Fibroblast of the conjunctiva (primary cell): ENCODE measurements around the gene ACTR3C.

Experiments
- DNase-seq: peaks from one replicate; pipeline ENCODE4 v3.0.0-alpha.2; 2010; ENCODE audit warnings: low read depth

Gene ACTR3C

DNA sequence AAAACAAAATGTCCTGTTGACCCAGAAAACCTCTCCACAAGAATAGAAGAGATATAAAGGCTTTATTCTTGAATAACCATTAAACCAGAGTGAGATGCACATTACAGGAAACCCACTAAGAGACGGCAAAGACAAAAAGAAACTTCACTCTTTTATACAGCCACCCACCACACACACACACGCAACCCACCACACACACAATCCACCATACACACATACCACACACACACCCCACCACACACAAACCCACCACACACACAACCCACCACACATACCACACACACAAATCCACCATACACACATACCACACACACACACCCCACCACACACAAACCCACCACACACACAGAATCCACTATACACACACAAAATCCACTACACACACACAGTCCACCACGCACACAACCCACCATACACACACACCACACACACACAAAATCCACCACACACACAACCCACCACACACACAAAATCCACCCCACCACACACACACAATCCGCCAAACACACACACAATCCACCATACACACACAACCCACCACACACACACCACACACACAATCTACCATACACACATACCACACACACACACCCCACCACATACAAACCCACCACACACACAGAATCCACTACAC, 35.8 kb upstream of the ACTR3C start:
- no peak for DNase-seq

DNA sequence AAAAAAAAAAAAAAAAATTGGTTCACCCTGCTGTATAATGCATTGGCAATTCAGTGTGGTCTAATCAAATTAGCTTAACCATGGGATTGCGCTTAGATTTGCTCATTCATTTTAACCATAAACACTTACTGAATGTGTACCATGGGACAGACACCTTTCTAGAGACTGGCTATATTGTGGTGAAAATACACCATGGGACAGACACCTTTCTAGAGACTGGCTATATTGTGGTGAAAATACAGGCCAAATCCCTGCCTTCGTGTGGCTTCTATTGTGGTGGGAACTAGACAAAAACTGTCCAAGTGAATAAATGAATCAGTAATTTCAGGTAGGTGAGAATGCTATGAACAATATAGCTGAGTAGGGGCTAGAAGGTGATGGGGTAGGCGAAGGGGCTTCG, 35.1 kb upstream of the ACTR3C start:
- no peak for DNase-seq

DNA sequence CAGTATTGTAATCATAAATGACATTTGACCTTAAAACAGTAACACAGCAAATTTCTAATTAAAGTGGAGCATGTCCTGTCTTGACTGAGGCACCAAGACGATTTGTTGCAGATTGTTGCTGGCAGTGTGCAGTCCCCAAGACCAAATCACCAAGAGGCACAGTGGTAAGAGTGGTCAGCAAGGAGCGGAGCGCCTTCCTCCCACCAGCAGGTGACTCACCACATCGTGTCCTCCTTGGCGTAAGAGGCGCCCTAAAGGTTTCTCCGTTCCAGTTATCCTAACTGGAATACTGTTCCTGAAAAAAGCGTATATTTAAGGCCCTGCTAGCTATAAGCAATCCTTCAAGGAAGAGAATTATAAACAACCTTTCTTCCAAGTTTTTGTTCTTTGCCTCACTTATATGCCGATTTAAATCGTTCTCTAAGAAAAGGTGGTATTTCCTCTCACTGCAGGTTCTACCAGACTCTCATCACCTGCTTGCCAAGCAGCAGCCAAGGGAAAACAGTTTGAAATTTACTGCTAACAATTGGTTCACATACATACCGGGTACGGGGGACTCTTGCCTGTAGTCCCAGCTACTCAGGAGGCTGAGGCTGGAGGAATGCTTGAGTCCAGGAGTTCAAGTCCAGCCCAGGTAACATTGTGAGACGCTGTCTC, 34.6 kb upstream of the ACTR3C start:
- no peak for DNase-seq

DNA sequence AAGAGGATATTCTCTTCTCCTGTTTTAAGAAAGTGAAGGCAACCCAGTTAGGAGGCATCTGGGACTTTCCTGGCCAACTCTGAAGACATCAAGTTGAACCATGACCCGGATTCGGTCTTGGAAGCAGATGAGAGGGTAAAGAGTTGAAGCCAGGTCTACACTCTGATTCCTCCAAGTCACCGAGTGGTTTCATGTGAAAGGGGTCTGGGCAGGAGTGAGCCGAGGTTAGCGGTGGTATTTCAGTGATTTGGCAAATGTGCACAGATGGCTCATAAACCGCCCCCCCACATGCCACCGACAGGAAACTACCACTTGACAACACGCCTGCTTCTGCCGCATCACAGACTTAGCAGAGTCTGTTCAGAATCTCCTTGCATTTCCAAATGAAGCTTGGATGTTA, 33.9 kb upstream of the ACTR3C start:
- DNase-seq: no peak

DNA sequence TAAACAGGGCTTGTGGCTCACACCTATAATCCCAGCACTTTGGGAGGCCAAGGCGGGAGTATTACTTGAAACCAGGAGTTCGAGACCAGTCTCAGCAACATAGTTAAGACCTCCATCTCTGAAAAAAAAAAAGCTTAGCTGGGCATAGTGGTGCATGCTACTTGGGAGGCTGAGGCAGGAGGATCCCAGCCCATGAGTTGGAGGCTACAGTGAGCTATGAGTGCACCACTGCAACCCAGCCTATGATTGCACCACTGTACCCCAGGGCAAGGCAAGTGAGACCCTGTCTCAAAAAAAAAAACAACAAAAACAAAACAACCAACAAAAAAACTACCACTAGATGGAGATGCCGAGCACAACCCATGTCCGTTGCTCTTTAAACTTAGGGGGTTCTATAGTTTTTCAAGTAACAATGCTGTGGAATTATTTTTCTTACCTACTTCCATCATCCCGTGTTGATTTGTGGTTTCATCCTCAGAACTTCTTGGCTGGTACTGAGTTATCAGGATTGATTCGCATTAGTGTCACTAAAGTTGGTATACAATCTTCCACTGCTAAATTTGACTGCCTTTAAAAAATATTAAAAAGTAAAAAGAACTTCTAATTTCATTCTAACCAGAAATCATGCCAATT, 33.0 kb upstream of the ACTR3C start:
- no peak for DNase-seq

DNA sequence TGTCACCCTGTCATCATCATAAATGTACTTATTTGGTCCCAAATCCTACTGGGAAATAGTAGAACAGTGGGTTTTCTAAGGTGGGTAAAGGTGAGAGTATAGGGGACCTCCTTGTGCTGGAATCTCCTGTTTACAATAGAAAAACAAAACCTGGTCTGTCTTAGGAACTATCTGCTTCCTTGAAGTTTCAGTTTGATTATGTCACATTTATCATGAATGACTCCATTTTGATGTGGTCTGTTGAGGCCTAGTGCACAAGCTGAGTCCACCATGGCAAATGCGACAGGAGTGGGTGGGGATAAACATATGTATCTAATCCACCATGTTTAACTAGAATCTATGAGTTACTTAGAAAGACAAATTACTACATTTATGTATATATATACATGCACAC, 32.3 kb upstream of the ACTR3C start:
- no peak for DNase-seq

DNA sequence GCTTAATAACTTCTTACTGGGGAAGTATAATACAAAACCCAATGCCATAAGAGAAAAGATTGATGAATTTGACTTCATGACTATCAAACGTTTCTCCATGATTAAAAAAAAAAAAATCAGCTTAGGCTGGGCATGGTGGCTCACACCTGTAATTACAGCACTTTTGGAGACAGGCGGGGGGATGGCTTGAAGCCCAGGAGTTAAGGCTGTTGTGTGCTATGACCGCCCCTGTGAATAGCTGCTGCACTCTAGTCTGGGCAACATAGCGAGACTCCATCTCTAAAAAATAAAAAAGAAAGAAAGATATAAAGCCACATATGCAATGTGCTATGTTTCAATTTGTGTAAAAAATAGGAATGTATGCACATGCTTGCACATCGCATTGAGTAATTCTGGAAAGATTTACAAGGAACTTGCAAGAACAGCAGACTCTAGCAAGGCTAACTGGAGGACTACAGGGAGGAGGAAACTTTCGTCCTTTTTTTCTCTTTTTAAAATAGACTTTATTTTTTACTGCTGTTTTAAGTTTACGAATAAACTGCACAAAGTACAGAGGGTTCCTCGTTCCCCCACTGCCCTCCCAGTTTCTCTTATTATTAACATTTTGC, 28.3 kb upstream of the ACTR3C start:
- DNase-seq: no peak

DNA sequence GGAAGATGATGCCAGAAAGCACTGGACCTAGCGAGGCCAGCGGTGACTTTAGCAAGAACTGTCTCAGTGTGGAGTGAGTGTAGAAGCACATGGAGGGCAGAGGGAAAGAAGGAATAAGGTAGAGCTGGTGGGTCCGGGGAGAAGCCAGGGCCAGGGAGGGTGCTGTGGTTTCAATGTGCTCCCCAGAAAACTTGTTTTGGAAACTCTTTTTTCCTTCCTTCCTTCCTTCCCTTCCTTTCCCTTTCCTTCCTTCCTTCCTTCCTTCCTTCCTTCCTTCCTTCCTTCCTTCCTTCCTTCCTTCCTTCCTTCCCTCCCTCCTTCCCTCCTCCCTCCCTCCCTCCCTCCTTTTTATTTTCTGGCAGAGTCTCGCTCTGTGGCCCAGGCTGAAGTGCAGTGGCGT, 23.6 kb upstream of the ACTR3C start:
- DNase-seq: no peak

DNA sequence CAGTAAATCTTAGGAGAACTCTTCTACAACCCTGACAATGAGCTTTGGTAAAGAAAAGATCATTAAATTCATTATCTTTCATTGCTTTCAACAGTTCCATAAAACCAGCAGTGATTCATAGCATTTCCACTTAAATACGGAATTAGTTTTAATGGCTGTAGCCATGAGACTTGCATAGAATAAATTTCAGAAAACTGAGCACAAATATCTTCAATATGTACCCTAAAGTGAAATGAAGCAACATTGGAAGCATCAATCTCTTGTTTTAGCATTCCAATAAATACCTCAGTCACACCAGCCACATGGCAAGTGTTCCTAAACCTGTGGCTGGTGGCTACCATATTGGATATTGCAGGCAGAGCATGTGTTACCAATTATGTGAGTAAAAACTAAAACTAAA, 21.7 kb upstream of the ACTR3C start:
- DNase-seq: no peak

DNA sequence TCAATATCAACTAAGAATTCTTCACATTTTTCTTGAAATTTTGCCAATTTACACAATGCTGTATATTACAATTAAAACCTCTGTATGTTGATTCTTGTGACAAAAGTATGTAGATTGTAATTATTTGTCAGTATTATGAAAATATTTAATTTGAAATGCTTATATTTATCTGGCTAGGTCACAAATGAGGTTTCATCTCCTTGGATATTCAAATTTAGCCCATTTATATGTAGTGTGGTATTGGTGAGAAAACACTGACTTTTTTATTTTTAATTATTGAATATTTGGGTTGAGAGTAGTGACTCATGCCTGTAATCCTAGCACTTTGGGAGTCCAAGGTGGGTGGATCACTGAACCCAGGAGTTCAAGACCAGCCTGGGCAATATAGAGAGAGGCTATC, 21.0 kb upstream of the ACTR3C start:
- no peak for DNase-seq

DNA sequence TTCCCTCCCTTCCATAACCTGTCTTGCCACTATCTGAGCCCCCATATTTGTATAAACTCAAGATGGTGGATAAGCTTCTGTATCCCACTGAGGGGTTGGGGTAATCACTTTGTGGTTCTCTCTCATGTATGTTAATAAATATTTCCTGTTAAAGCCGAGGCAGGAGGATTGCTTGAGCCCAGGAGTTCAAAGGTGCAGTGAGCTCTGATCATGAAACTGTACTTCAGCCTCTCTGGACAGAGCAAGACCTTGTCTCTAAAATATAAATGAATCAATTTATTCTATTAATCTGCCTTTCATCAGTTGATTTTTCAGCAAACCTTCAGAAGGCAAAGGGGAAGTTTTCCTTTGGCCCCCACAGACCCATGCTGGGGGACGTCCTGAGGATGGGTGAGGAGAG, 19.9 kb upstream of the ACTR3C start:
- no peak for DNase-seq

DNA sequence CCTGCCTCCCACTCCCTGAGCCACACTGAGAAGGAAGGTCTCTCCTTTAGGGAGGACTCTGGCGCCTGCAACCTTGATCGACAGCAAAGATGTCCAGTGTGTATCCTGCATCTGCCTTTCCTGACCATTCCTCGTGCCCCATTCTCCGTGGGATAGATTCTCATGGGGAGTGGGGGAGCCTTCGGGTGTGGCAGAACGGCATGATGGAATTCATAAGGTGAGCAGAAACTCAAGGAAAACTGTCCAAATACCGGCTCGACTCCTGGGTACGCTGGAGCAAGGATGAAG, 18.7 kb upstream of the ACTR3C start:
- no peak for DNase-seq

DNA sequence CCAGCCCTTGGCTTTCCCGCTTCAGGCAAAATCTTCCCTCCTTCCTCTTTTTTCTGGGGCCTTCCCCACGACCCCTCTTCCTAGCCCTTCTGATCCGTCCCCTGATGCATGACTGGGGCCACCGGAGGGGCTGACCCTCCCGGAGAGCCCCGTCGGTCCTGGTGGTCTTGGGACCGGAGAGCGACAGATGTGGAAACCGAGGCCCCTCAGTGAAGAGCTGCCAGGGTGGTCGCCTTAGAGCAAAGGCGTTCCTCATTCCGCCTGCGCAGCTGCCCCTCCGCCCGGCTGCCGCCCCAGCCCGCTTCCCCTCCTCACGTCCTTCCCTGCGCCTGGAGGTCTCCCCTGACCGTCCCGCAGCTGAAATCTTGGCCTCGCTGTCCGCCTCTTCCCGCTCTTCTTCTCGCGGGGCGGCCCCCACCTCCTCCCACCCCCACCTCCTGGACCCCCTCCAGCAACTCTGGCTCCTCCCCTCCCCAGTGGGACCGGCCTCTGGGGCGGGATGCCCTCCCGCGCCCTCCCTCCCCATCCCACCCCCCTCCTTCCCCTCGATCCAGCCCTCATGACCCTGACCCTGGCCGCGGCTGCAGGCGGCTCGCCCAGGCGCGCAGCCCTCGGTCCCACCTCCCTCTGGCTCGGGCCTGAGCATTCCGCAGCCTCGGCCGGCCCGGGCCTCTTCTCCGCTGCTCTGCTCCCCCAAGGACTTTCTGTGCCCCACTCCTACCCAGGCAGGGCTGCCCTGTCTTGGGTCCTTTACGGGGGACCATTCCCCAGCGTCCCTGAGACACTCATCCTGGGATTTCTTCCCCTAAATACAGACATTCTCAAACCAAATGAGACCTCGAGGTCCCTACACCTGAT, 18.1 kb upstream of the ACTR3C start, which contains the start of gene RARRES2:
RARRES2 (minus strand) TSS at position 367 of the 858 bp plus-strand sequence. CDS start 1,020 bp downstream, outside the sequence.
- DNase-seq: no peak

DNA sequence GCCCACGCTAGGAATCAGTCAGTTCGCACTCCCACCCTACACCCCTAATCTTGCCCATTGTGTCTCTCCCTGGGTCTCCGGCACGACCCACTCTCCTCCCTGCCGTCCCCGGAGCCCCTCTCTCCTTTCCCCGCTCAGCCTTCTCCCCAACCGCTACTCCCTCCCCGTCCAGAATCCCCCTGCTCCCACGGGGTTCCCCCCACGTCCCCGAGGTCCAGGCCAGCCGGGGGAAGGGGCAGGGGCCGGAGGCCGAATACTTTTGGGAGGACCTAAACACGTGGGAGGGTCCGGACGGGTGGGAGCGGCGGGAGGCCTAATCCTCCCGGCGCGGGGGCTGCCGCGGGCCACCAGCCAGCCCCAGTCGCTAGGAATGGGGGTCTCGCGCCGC, 17.5 kb upstream of the ACTR3C start:
- DNase-seq: no peak

DNA sequence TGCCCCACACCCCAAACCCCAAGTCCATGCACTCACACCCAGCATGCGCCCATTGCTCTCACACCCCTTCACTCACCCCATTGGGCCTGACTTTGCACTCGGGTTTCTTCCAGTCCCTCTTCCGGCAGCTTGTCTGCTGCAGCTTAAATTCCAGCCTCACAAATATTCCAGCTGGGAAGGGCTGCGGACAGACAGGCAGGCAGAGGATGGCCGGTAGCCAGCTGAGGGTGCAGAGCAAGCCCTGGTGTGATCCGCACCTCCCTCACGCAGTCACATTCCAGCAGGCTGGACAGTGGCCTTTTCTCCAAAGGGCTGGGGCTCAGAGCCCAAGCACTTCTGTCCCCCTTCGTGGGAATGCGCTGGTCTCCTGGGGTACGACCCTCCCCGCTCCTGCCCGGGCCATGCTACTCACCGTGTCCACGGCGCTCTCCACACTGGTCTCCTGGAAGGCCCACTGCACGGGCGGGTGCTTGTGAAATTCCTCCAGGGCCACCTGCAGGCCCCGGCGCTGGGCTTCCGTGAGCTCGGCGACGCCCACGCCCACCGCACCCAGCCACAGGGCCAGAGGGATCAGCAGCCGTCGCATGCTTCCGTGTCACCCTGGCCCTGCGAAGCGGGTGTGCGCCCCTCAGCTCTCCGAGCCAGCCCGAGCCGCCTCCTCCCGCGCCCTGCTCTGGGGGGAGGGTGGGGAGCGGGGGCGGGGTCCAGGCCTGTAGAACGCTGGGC, 16.8 kb upstream of the ACTR3C start:
- DNase-seq: no peak

DNA sequence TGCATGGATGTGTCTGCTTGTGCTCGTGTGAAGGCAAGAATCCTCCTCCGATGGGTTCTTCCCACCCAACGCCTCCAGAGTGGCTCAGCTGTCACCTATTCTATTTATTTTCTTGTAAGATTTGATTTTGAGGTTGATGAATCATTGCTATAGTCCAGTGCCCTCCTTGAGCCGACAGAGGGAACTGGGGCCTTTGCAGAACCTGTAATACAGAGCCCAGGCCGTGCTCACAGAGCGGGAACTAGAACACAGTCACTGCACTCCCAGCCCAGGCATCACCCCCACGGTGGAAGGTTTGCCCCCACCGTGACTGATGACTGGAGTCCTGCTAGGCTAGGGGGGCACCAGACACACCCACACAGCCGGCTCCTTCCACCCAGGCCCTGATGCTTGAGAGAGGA, 16.1 kb upstream of the ACTR3C start:
- DNase-seq: no peak

DNA sequence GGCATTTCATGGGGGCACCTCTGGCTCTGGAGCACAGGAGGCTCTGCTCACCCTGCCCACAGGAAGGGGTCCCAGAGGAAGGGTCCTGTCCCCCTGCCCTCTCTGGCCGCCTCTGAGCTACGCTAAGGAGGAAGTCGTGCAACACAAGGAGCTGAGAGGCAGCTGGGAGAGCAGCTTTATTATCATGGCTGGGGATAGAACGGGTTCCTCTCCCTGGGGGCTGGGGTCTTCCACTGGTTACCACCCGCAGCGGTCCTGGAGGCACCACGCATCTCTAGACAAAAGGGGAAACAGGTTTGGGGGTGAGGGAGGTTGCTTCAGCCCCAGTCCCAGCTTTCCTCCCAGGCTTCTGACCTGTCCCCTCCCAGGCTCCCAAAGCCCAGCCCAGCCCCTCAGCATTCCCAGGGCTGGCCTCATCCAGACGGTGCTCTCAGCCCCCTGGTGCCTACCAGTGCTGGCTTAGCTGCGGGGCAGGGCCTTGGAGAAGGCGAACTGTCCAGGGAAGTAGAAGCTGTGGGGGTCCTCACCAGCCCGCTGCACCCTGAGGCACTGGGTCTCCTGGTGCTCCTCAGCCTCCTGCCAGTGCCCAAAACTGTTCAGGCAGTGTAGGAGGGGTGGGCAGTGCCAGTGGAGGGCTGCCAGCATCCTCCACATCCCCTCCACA, 15.0 kb upstream of the ACTR3C start:
- no peak for DNase-seq

DNA sequence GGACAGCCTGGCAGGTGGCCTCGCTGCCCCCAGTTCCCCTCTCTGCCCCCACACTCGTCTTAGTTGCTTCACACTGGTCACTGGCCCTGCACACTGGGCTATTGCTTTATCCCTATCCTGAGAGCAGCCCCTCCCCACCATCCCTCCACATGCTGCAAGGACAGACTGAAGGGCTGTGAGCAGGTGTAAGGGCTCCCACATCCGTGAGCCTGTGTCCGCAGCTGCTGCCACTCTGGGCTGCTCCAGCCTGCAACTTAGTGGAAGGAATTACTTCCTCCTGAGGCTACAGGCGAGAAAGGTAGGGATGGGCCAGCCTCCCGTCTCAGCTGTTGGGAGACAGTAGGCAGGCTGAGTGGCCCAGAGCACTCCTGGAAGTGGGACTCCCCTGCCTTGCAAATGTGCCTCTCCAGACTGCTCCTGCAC, 14.3 kb upstream of the ACTR3C start:
- no peak for DNase-seq

DNA sequence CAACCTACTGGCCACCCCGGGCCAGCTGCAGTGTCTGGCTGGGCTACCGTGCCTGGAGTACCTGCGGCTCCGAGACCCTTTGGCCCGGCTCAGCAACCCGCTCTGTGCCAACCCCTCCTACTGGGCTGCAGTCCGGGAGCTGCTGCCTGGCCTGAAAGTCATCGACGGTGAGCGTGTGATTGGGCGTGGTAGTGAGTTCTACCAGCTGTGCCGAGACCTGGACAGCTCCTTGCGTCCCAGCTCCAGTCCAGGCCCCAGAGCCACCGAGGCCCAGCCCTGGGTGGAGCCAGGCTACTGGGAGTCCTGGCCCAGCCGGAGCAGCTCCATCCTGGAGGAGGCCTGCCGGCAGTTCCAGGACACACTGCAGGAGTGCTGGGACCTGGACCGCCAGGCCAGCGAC, 13.8 kb upstream of the ACTR3C start:
- DNase-seq: no peak

DNA sequence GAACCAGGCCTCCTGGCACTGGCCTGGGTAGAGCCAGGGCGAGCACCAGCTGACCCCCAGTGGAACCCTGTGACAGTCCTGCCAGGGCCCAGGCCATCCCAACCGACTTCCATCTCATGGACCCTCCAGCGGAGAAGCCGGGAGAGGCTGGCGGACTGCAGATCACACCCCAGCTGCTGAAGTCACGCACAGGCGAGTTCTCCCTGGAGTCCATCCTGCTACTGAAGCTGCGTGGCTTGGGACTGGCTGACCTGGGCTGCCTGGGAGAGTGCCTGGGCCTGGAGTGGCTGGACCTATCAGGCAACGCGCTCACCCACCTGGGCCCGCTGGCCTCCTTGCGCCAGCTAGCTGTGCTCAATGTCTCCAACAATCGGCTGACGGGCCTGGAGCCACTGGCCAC, 13.4 kb upstream of the ACTR3C start:
- DNase-seq: no peak

DNA sequence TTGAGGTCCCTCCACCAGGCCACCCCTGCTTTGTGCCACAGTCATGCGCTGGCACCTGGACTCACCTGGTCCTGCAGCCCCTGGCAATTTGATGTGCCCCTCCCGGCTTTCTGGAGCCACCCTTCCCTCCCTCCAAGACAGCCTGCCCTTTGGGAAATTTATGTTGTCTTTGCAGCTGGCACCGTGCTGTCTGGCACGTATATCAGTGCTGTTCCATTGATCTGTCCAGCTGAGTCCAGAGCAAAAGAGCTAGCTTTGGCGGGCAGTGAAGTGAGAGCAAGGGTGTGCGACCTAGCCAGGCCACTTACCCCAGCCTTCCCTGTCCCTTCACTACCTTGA, 12.4 kb upstream of the ACTR3C start:
- no peak for DNase-seq
